Breast epithelium (tissue), 3 donors: ENCODE results near the gene USP32.

Experiments
- POLR2A ChIP-seq: fragments of 450-650 bp; IDR thresholded peaks from one replicate; pipeline ENCODE4 v1.6.1; 2016; ENCODE audit warnings: antibody characterized with exemption, mild to moderate bottlenecking, moderate library complexity
- POLR2AphosphoS5 ChIP-seq, 3 donors: sonication (generic); formaldehyde crosslinking; IDR thresholded peaks; one replicate each; pipeline ENCODE4 v1.6.1; 2017; ENCODE audit warnings: antibody characterized with exemption in 3 of 3
- TF ChIP-seq, protein P1 (sequence below), 3 donors: fragments of 450-650 bp; IDR thresholded peaks; one replicate each; pipeline ENCODE4 v1.5.1; 2016 to 2017; ENCODE audit warnings: antibody characterized with exemption in 3 of 3, mild to moderate bottlenecking in 3 of 3, moderate library complexity in 3 of 3

GRCh38 chr17:60318830-60319229 lies 73.1 kb downstream of the USP32 start:
- TF ChIP-seq POLR2A (no peak), POLR2AphosphoS5 (IDR thresholded peaks at IDR 0.05) (no peak)
- TF ChIP-seq, protein P1, sequence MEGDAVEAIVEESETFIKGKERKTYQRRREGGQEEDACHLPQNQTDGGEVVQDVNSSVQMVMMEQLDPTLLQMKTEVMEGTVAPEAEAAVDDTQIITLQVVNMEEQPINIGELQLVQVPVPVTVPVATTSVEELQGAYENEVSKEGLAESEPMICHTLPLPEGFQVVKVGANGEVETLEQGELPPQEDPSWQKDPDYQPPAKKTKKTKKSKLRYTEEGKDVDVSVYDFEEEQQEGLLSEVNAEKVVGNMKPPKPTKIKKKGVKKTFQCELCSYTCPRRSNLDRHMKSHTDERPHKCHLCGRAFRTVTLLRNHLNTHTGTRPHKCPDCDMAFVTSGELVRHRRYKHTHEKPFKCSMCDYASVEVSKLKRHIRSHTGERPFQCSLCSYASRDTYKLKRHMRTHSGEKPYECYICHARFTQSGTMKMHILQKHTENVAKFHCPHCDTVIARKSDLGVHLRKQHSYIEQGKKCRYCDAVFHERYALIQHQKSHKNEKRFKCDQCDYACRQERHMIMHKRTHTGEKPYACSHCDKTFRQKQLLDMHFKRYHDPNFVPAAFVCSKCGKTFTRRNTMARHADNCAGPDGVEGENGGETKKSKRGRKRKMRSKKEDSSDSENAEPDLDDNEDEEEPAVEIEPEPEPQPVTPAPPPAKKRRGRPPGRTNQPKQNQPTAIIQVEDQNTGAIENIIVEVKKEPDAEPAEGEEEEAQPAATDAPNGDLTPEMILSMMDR (IDR thresholded peaks at IDR 0.05) = no peak
